ENCODE results near the gene ERC2. TPM values are rescaled to one million over a fixed set of nuclear protein-coding genes. Genes with fewer than 3 reads are reported as not detected.
A peak's percentile ranks its signal among the peaks of the same experiment; 100 is the strongest.

ERC2 gene
- polyA plus RNA-seq, 1 experiment, result 0.07 TPM

DNA sequence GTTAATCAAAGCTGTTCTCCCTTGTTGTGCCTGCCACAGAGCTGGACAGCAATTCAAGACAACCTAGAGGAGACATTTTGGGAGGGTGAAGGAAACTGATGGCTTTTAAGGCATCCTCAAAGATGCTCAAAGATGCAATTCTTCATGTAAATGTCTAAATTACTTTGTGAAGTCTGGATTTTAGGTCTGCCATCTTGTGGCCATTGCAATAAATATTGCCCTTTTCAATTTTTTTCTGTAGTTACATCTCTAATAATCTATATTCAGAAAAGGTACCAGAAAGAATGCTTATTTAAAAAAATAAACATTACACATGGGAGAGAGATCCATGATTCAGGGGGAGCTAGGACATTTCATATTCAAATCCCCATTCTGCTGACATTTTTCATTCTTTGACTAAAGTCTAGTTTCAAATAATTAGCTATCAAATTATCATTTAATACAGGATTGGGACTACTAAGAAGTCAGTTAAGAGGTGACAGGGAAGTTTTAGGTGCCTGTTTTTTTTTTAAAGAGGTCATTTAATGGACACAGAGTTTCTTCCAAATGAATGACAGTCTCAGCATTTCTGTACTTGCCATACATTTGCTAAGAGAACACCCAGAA, 721.4 kb downstream of the ERC2 start:
- ChIA-PET CTCF (interaction anchor here (0.6 to 1.9 kb wide), 14 partner anchors 10 to 1808 kb away, joined by 3 to 11 read pairs (median 3); no protein-coding TSS in a partner anchor), POLR2A (no interaction called here)
- Histone ChIP-seq H3K27me3 (ENCODE audit: control insufficient read depth, insufficient read depth, low read length) (no peaks in the 10 kb centered on the region), H3K4me3 (ENCODE audit: low read depth, low read length) (no peak overlapping the region), H3K36me3 (ENCODE audit: control insufficient read depth, insufficient read depth, low read length) (no peaks in the 10 kb centered on the region)
- TF ChIP-seq, protein P1, sequence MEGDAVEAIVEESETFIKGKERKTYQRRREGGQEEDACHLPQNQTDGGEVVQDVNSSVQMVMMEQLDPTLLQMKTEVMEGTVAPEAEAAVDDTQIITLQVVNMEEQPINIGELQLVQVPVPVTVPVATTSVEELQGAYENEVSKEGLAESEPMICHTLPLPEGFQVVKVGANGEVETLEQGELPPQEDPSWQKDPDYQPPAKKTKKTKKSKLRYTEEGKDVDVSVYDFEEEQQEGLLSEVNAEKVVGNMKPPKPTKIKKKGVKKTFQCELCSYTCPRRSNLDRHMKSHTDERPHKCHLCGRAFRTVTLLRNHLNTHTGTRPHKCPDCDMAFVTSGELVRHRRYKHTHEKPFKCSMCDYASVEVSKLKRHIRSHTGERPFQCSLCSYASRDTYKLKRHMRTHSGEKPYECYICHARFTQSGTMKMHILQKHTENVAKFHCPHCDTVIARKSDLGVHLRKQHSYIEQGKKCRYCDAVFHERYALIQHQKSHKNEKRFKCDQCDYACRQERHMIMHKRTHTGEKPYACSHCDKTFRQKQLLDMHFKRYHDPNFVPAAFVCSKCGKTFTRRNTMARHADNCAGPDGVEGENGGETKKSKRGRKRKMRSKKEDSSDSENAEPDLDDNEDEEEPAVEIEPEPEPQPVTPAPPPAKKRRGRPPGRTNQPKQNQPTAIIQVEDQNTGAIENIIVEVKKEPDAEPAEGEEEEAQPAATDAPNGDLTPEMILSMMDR (IDR thresholded peaks at IDR 0.05; ENCODE audit: insufficient read depth, low read depth, low read length), result peak; percentile 49
- DNase-seq (ENCODE audit: low read depth), result no peak

DNA sequence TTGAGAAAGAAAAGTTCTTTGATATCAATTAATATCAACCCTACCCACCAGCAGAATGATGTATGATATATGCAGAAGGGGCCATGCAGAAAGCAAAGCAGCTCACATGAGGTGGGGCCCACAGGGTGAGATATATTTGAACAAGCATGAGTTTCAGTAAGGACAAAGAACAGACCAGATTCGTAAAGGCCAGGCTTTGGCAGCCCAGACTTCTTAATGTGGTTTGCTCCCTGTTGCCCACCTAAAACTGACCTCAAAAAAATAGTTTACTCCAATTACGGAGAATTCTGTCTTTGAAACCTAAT, 725.5 kb downstream of the ERC2 start:
- no peaks in the 10 kb centered on the region for H3K36me3 ChIP-seq (ENCODE audit: control insufficient read depth, insufficient read depth, low read length)
- ChIA-PET POLR2A (interaction anchor here (1.0 kb wide), 1 partner anchor 255 kb away, joined by 3 read pairs; no protein-coding TSS in a partner anchor), CTCF (interaction anchor here (1.4 to 1.6 kb wide), 2 partner anchors 10 to 22 kb away, joined by 4 to 6 read pairs; no protein-coding TSS in a partner anchor)
- H3K27me3 ChIP-seq (ENCODE audit: control insufficient read depth, insufficient read depth, low read length), result no peaks in the 10 kb centered on the region
- no peak for DNase-seq (ENCODE audit: low read depth)
- TF ChIP-seq, protein P1 (IDR thresholded peaks at IDR 0.05; ENCODE audit: insufficient read depth, low read depth, low read length), result no peak
- no peak overlapping the region for H3K4me3 ChIP-seq (ENCODE audit: low read depth, low read length)

DNA sequence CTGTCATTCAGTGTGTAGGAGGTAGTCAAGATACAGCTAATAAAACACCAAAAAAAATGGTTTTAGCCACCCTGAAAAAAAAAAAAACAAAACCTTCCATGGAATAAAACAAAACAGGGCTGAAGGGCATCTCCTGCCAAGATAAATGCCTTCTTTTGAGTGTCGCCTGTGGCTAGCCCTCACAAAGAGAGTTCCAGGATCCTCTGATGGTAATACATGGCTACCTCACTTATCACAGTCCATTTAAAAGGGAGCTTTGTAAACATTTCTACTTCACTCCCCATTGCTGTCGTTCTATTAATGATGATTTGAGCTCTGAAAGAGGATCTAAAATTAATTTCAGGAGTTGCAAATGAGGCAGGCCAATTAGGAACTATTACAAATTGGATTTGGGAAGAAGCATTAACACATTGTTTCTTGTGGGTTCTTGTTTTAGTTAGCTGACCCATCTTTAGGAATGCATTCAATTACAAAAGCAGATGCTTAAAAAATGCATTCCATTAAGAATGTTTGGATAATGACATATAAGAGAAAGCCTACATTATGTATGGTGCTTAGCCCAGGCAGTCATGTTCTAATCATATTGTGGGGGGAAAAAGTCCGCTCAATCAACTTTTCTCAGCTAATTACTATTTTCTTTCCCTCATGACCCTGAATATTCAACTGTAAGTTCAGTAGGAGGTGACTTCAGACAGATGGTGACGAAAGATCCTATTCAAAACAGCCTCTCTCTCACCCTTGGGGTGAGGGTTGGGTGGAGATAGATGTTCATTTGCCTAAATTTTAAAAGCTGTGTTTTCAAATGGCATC, 726.0 kb downstream of the ERC2 start:
- no peak for DNase-seq (ENCODE audit: low read depth)
- Histone ChIP-seq H3K27me3 (ENCODE audit: control insufficient read depth, insufficient read depth, low read length) (no peaks in the 10 kb centered on the region), H3K4me3 (ENCODE audit: low read depth, low read length) (no peak overlapping the region), H3K36me3 (ENCODE audit: control insufficient read depth, insufficient read depth, low read length) (no peaks in the 10 kb centered on the region)
- CTCF ChIA-PET, result interaction anchor here (0.9 to 1.6 kb wide), 4 partner anchors 10 to 369 kb away, joined by 3 to 6 read pairs (median 4); no protein-coding TSS in a partner anchor
- TF ChIP-seq, protein P1 (IDR thresholded peaks at IDR 0.05; ENCODE audit: insufficient read depth, low read depth, low read length), result no peak
- POLR2A ChIA-PET, result interaction anchor here (0.7 to 1.0 kb wide), 2 partner anchors 226 to 255 kb away, joined by 3 to 5 read pairs; no protein-coding TSS in a partner anchor

DNA sequence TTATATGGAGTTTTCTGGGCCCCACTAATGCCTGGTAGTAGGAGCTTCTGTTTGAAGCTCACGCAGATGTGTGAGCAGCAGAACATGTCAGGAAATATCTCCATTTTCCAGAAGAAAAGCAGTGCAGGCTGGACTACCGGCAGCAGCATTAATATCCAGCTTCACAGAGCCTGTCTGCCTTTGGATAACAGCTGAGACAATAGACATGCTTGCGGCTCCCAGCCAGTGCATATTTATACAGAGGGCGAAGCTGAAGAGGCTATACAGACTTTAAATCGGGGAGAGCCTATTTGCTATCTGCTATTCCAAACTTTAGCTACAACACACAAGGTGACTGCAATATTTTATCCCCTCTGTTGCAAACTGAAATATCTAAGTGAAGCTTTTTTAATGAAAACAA, 731.1 kb downstream of the ERC2 start:
- Histone ChIP-seq H3K4me3 (ENCODE audit: low read depth, low read length) (no peak overlapping the region), H3K27me3 (ENCODE audit: control insufficient read depth, insufficient read depth, low read length) (peaks cover under 1% of the 10 kb centered on the region), H3K36me3 (ENCODE audit: control insufficient read depth, insufficient read depth, low read length) (no peaks in the 10 kb centered on the region)
- TF ChIP-seq, protein P1 (IDR thresholded peaks at IDR 0.05; ENCODE audit: insufficient read depth, low read depth, low read length), result no peak
- no peak for DNase-seq (ENCODE audit: low read depth)
- ChIA-PET POLR2A (no interaction called here), CTCF (interaction anchor here (1.0 to 1.8 kb wide), 5 partner anchors 9 to 18 kb away, joined by 3 to 11 read pairs (median 4); no protein-coding TSS in a partner anchor)

DNA sequence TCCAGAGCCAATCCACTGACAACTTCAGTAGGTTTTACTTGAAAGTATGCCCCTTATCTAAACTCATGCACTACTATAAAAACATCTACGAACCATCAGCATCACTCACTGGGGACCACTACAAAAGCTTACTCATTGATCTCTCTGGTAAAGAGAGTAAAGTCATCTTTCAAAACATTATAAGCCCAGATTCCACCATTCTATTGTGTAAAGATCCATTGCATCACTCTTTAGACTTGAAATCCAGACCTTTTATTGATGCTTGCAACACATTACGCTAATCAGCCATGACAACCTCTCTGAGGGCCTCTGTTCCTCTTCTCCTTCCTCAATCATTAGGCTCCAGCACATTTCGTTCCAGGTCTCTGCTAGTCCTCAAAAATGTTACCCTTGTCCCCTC, 732.3 kb downstream of the ERC2 start:
- no peak for DNase-seq (ENCODE audit: low read depth)
- CTCF ChIA-PET, result interaction anchor here (1.8 kb wide), 1 partner anchor 14 kb away, joined by 8 read pairs; no protein-coding TSS in a partner anchor

More for the DNA sequence above, 732.3 kb downstream of the ERC2 start:
- POLR2A ChIA-PET, result no interaction called here
- Histone ChIP-seq H3K4me3 (ENCODE audit: low read depth, low read length) (no peak overlapping the region), H3K36me3 (ENCODE audit: control insufficient read depth, insufficient read depth, low read length) (no peaks in the 10 kb centered on the region), H3K27me3 (ENCODE audit: control insufficient read depth, insufficient read depth, low read length) (peaks cover 2% of the 10 kb centered on the region)
- TF ChIP-seq, protein P1 (IDR thresholded peaks at IDR 0.05; ENCODE audit: insufficient read depth, low read depth, low read length), result no peak
